Naive B cell (primary cell): ENCODE measurements around the gene NAALADL2. TPM values are rescaled to one million over a fixed set of nuclear protein-coding genes. Genes with fewer than 3 reads are reported as not detected.

ENCODE experiments used
- ATAC-seq, 2 donors: fragments of 150-1000 bp; cut with Tn5 transposase; 2 replicates each; pipeline ENCODE4 v1.10.0; 2021; ENCODE audit warnings: low read depth in 2 of 2, mild to moderate bottlenecking in 2 of 2, moderate library complexity in 2 of 2
- DNase-seq: peaks from one replicate; pipeline ENCODE4 v3.0.0; 2022
- H3K27ac Mint-ChIP-seq, 6 donors: one replicate each; pipeline ENCODE4 v1.8.0; 2020 to 2022; ENCODE audit warnings: mild to moderate bottlenecking in 6 of 6, mixed read lengths in 6 of 6, moderate library complexity in 5 of 6, inconsistent platforms in 2 of 6
- H3K27me3 Mint-ChIP-seq, 3 donors: one replicate each; pipeline ENCODE4 v1.8.0; 2021 to 2022; ENCODE audit warnings: mixed read lengths in 3 of 3, mild to moderate bottlenecking in 1 of 3
- H3K36me3 Mint-ChIP-seq, 2 donors: one replicate each; pipeline ENCODE4 v1.8.0; 2020 to 2022; ENCODE audit warnings: mixed read lengths in 2 of 2, inconsistent platforms in 1 of 2, mild to moderate bottlenecking in 1 of 2
- H3K4me1 Mint-ChIP-seq, 3 donors: one replicate each; pipeline ENCODE4 v1.8.0; 2020 to 2022; ENCODE audit warnings: mixed read lengths in 3 of 3, inconsistent platforms in 1 of 3, mild to moderate bottlenecking in 1 of 3, moderate library complexity in 1 of 3
- H3K4me3 Mint-ChIP-seq, 8 donors: one replicate each; pipeline ENCODE4 v1.8.0; 2020 to 2022; ENCODE audit warnings: mild to moderate bottlenecking in 8 of 8, mixed read lengths in 8 of 8, moderate library complexity in 8 of 8, inconsistent platforms in 2 of 8
- H3K9me3 Mint-ChIP-seq, 7 donors: one replicate each; pipeline ENCODE4 v1.8.0; 2020 to 2022; ENCODE audit warnings: mixed read lengths in 7 of 7, mild to moderate bottlenecking in 5 of 7, inconsistent platforms in 2 of 7, moderate library complexity in 1 of 7
- polyA plus RNA-seq, 6 donors: library from polyadenylated mRNA; unstranded; fragments of 300-500 nt; fragmentation: Illumina TruSeq; gene quantifications; one replicate each; pipeline ENCODE4 v1.2.3, GENCODE V29; 2021; ENCODE audit warnings: low read depth in 6 of 6

The NAALADL2 gene
- polyA plus RNA-seq, 6 donors from 2014 or later, result not detected

GRCh38 chr3:174958671-174959328 is 99.7 kb downstream of the NAALADL2 start:
- H3K9me3 Mint-ChIP-seq, result peaks cover 0 to 8% (median 0%) of the 10 kb centered on the region in 7 donors

GRCh38 chr3:174959556-174960065 is 100.5 kb downstream of the NAALADL2 start:
- DNase-seq, result no peak
- H3K36me3 Mint-ChIP-seq, result no peaks in the 10 kb centered on the region
- H3K9me3 Mint-ChIP-seq, result peaks cover 0 to 8% (median 0%) of the 10 kb centered on the region in 7 donors
- H3K27ac Mint-ChIP-seq, result no peak overlapping the region
- no peak for ATAC-seq
- H3K4me1 Mint-ChIP-seq, result no peaks in the 10 kb centered on the region
- H3K27me3 Mint-ChIP-seq, result no peaks in the 10 kb centered on the region
- H3K4me3 Mint-ChIP-seq, result no peak overlapping the region

More at GRCh38 chr3:174958671-174959328, 99.7 kb downstream of the NAALADL2 start:
- H3K4me1 Mint-ChIP-seq, result no peaks in the 10 kb centered on the region
- DNase-seq (no peak), ATAC-seq (no peak)
- H3K4me3 Mint-ChIP-seq, result no peak overlapping the region
- H3K36me3 Mint-ChIP-seq, result no peaks in the 10 kb centered on the region
- no peak overlapping the region for H3K27ac Mint-ChIP-seq
- H3K27me3 Mint-ChIP-seq, result no peaks in the 10 kb centered on the region

GRCh38 chr3:174960898-174961297 is 101.8 kb downstream of the NAALADL2 start:
- Mint-ChIP-seq H3K27ac (no peak overlapping the region), H3K36me3 (no peaks in the 10 kb centered on the region), H3K4me3 (no peak overlapping the region), H3K9me3 (peaks cover 0 to 8% (median 3%) of the 10 kb centered on the region in 7 donors), H3K4me1 (no peaks in the 10 kb centered on the region), H3K27me3 (no peaks in the 10 kb centered on the region)
- DNase-seq, result no peak
- no peak for ATAC-seq

- no peaks in the 10 kb centered on the region for H3K4me1 Mint-ChIP-seq
- no peak overlapping the region for H3K27ac Mint-ChIP-seq
- H3K27me3 Mint-ChIP-seq, result no peaks in the 10 kb centered on the region
- H3K9me3 Mint-ChIP-seq, result peaks cover 0 to 4% (median 2%) of the 10 kb centered on the region in 7 donors
- no peak overlapping the region for H3K4me3 Mint-ChIP-seq
- DNase-seq (no peak), ATAC-seq (no peak)
- H3K36me3 Mint-ChIP-seq, result no peaks in the 10 kb centered on the region
Observed at GRCh38 chr3:174973465-174973864, 114.3 kb downstream of the NAALADL2 start.

- Mint-ChIP-seq H3K27ac (no peak overlapping the region), H3K4me3 (no peak overlapping the region), H3K27me3 (no peaks in the 10 kb centered on the region), H3K36me3 (no peaks in the 10 kb centered on the region), H3K9me3 (peaks cover 5 to 15% (median 6%) of the 10 kb centered on the region in 7 donors), H3K4me1 (no peaks in the 10 kb centered on the region)
- no peak for DNase-seq
- no peak for ATAC-seq
Observed at GRCh38 chr3:174986685-174987084, 127.6 kb downstream of the NAALADL2 start.

GRCh38 chr3:175001091-175001490 is 142.0 kb downstream of the NAALADL2 start:
- Mint-ChIP-seq H3K4me1 (no peaks in the 10 kb centered on the region), H3K9me3 (peaks cover 0 to 11% (median 4%) of the 10 kb centered on the region in 7 donors), H3K4me3 (no peak overlapping the region), H3K27me3 (no peaks in the 10 kb centered on the region), H3K36me3 (no peaks in the 10 kb centered on the region), H3K27ac (no peak overlapping the region)
- no peak for ATAC-seq
- no peak for DNase-seq

- no peak for ATAC-seq
Observed at GRCh38 chr3:175002732-175003143, 143.6 kb downstream of the NAALADL2 start.

GRCh38 chr3:175003590-175003989 is 144.5 kb downstream of the NAALADL2 start:
- no peak overlapping the region for H3K27ac Mint-ChIP-seq
- H3K4me3 Mint-ChIP-seq, result no peak overlapping the region
- no peaks in the 10 kb centered on the region for H3K36me3 Mint-ChIP-seq
- no peak for DNase-seq
- ATAC-seq, result no peak
- peaks cover 0 to 7% (median 4%) of the 10 kb centered on the region in 7 donors for H3K9me3 Mint-ChIP-seq
- no peaks in the 10 kb centered on the region for H3K4me1 Mint-ChIP-seq
- no peaks in the 10 kb centered on the region for H3K27me3 Mint-ChIP-seq

More at GRCh38 chr3:175002732-175003143, 143.6 kb downstream of the NAALADL2 start:
- no peak for DNase-seq
- Mint-ChIP-seq H3K27me3 (no peaks in the 10 kb centered on the region), H3K27ac (no peak overlapping the region), H3K4me3 (no peak overlapping the region), H3K36me3 (no peaks in the 10 kb centered on the region), H3K9me3 (peaks cover 0 to 7% (median 4%) of the 10 kb centered on the region in 7 donors), H3K4me1 (no peaks in the 10 kb centered on the region)

- Mint-ChIP-seq H3K4me3 (no peak overlapping the region), H3K36me3 (no peaks in the 10 kb centered on the region), H3K4me1 (no peaks in the 10 kb centered on the region), H3K27me3 (no peaks in the 10 kb centered on the region), H3K27ac (no peak overlapping the region), H3K9me3 (peaks cover 0 to 7% (median 4%) of the 10 kb centered on the region in 7 donors)
- DNase-seq (no peak), ATAC-seq (no peak)
Observed at GRCh38 chr3:175005193-175005592, 146.1 kb downstream of the NAALADL2 start.

- Mint-ChIP-seq H3K27ac (no peak overlapping the region), H3K4me3 (no peak overlapping the region), H3K27me3 (no peaks in the 10 kb centered on the region), H3K4me1 (no peaks in the 10 kb centered on the region), H3K9me3 (peaks cover 0 to 7% (median 4%) of the 10 kb centered on the region in 7 donors), H3K36me3 (no peaks in the 10 kb centered on the region)
- DNase-seq (no peak), ATAC-seq (no peak)
Observed at GRCh38 chr3:175005881-175006280, 146.7 kb downstream of the NAALADL2 start.

- Mint-ChIP-seq H3K4me3 (no peak overlapping the region), H3K4me1 (no peaks in the 10 kb centered on the region), H3K9me3 (peaks cover 0 to 6% (median under 1%) of the 10 kb centered on the region in 7 donors), H3K27ac (no peak overlapping the region), H3K27me3 (no peaks in the 10 kb centered on the region), H3K36me3 (no peaks in the 10 kb centered on the region)
- ATAC-seq, result no peak
- no peak for DNase-seq
Observed at GRCh38 chr3:175007306-175007705, 148.2 kb downstream of the NAALADL2 start.

GRCh38 chr3:175009295-175009694 is 150.2 kb downstream of the NAALADL2 start:
- Mint-ChIP-seq H3K4me1 (no peaks in the 10 kb centered on the region), H3K36me3 (no peaks in the 10 kb centered on the region), H3K4me3 (no peak overlapping the region), H3K27me3 (no peaks in the 10 kb centered on the region), H3K27ac (no peak overlapping the region), H3K9me3 (peaks cover 0 to 11% (median 0%) of the 10 kb centered on the region in 7 donors)
- ATAC-seq (no peak), DNase-seq (no peak)

GRCh38 chr3:175015056-175015635 is 156.0 kb downstream of the NAALADL2 start:
- Mint-ChIP-seq H3K4me3 (no peak overlapping the region), H3K27ac (no peak overlapping the region), H3K36me3 (no peaks in the 10 kb centered on the region), H3K27me3 (no peaks in the 10 kb centered on the region), H3K4me1 (no peaks in the 10 kb centered on the region), H3K9me3 (peaks cover 0 to 17% (median 0%) of the 10 kb centered on the region in 7 donors)
- DNase-seq (no peak), ATAC-seq (no peak)
